Ishikawa (cell line): ENCODE measurements around the gene ZBTB20.

Experiments used
- CEBPB ChIP-seq: IDR thresholded peaks from 2 replicates; pipeline ENCODE4 v1.6.1; 2012
- CREB1 ChIP-seq: IDR thresholded peaks from 2 replicates; pipeline ENCODE4 v1.6.1; 2012; ENCODE audit warnings: low read depth
- EGR1 ChIP-seq: IDR thresholded peaks from 2 replicates; pipeline ENCODE4 v1.6.1; 2012
- EP300 ChIP-seq: IDR thresholded peaks from 2 replicates; pipeline ENCODE4 v1.6.1; 2012; ENCODE audit warnings: borderline replicate concordance
- FOXM1 ChIP-seq: IDR thresholded peaks from 2 replicates; pipeline ENCODE4 v1.6.1; 2012; ENCODE audit warnings: low read depth, borderline replicate concordance
- NFIC ChIP-seq: IDR thresholded peaks from 2 replicates; pipeline ENCODE4 v1.6.1; 2012
- RAD21 ChIP-seq: IDR thresholded peaks from 2 replicates; pipeline ENCODE4 v1.6.1; 2012; ENCODE audit warnings: low read depth
- REST ChIP-seq: IDR thresholded peaks from 2 replicates; pipeline ENCODE4 v1.6.1; 2012; ENCODE audit warnings: low read depth, mild to moderate bottlenecking
- TAF1 ChIP-seq: IDR thresholded peaks from 2 replicates; pipeline ENCODE4 v1.6.1; 2012; ENCODE audit warnings: low read depth, mild to moderate bottlenecking
- TCF12 ChIP-seq: IDR thresholded peaks from 2 replicates; pipeline ENCODE4 v1.6.1; 2012; ENCODE audit warnings: low read depth
- TEAD4 ChIP-seq: IDR thresholded peaks from 2 replicates; pipeline ENCODE4 v1.6.1; 2012
- YY1 ChIP-seq: IDR thresholded peaks from 2 replicates; pipeline ENCODE4 v1.6.1; 2012; ENCODE audit warnings: low read depth
- ZBTB7A ChIP-seq: IDR thresholded peaks from 2 replicates; pipeline ENCODE4 v1.6.1; 2012; ENCODE audit warnings: low read depth
- TF ChIP-seq, protein P1 (sequence below): IDR thresholded peaks from 2 replicates; pipeline ENCODE4 v1.6.1; 2012
- TF ChIP-seq, protein P2 (sequence below): IDR thresholded peaks from 2 replicates; pipeline ENCODE4 v1.6.1; 2012

Gene ZBTB20

GRCh38 chr3:114392831-114393230 lies 754.3 kb downstream of the ZBTB20 start:
- no peak for TF ChIP-seq REST
- TF ChIP-seq ZBTB7A = no peak
- TF ChIP-seq CEBPB = no peak
- no peak for TF ChIP-seq RAD21
- TF ChIP-seq YY1 = no peak
- TF ChIP-seq FOXM1 = no peak
- no peak for TF ChIP-seq TEAD4
- TF ChIP-seq CREB1 = no peak
- TF ChIP-seq EP300 = no peak
- TF ChIP-seq NFIC = no peak
- TF ChIP-seq, protein P1, sequence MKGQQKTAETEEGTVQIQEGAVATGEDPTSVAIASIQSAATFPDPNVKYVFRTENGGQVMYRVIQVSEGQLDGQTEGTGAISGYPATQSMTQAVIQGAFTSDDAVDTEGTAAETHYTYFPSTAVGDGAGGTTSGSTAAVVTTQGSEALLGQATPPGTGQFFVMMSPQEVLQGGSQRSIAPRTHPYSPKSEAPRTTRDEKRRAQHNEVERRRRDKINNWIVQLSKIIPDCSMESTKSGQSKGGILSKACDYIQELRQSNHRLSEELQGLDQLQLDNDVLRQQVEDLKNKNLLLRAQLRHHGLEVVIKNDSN = no peak
- no peak for TF ChIP-seq TAF1
- TF ChIP-seq, protein P2, sequence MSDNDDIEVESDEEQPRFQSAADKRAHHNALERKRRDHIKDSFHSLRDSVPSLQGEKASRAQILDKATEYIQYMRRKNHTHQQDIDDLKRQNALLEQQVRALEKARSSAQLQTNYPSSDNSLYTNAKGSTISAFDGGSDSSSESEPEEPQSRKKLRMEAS = no peak

GRCh38 chr3:114389156-114389555 lies 757.9 kb downstream of the ZBTB20 start:
- no peak for TF ChIP-seq CEBPB
- no peak for TF ChIP-seq TCF12
- no peak for TF ChIP-seq RAD21
- no peak for TF ChIP-seq REST
- TF ChIP-seq, protein P1 = no peak
- TF ChIP-seq NFIC = no peak
- TF ChIP-seq TEAD4 = no peak
- no peak for TF ChIP-seq EP300
- no peak for TF ChIP-seq CREB1
- no peak for TF ChIP-seq ZBTB7A
- no peak for TF ChIP-seq TAF1
- no peak for TF ChIP-seq YY1
- no peak for TF ChIP-seq EGR1
- TF ChIP-seq, protein P2 = no peak
- no peak for TF ChIP-seq FOXM1

GRCh38 chr3:114384558-114384903 lies 762.6 kb downstream of the ZBTB20 start:
- TF ChIP-seq EP300 (no peak), CREB1 (no peak), TAF1 (no peak), RAD21 (no peak), NFIC (no peak), TCF12 (no peak), CEBPB (no peak), YY1 (no peak), FOXM1 (no peak), TEAD4 (no peak), REST (no peak), EGR1 (no peak)
- TF ChIP-seq, protein P1 = no peak
- TF ChIP-seq, protein P2 = no peak

GRCh38 chr3:114383875-114384557 lies 763.1 kb downstream of the ZBTB20 start:
- TF ChIP-seq RAD21 (peak; percentile 83), ZBTB7A (no peak)
